SK-N-SH (cell line): ENCODE data around the gene MRPL17.

Experiments
- FOSL2 ChIP-seq: IDR thresholded peaks from 2 replicates; pipeline ENCODE4 v1.4.0; 2012; ENCODE audit warnings: low read depth, mild to moderate bottlenecking, moderate library complexity, borderline replicate concordance
- JUND ChIP-seq: IDR thresholded peaks from 2 replicates; pipeline ENCODE4 v1.4.0; 2012
- POLR2AphosphoS5 ChIP-seq: IDR thresholded peaks from 2 replicates; pipeline ENCODE4 v1.6.1; 2012; ENCODE audit warnings: low read depth, low read length
- SMC3 ChIP-seq: IDR thresholded peaks from 2 replicates; pipeline ENCODE4 v1.6.1; 2012; ENCODE audit warnings: low read depth, low read length, improper control_type of control experiment
- TAF1 ChIP-seq: IDR thresholded peaks from 2 replicates; pipeline ENCODE4 v1.6.1; 2012; ENCODE audit warnings: low read depth, mild to moderate bottlenecking, low read length, moderate library complexity, borderline replicate concordance
- TEAD4 ChIP-seq: IDR thresholded peaks from 2 replicates; pipeline ENCODE4 v1.4.0; 2012; ENCODE audit warnings: mild to moderate bottlenecking, borderline replicate concordance; ENCODE audit not compliant: insufficient read depth
- TF ChIP-seq, protein P1 (sequence below): fragments of 200-600 bp; sonication (generic); IDR thresholded peaks from 2 replicates; pipeline ENCODE4 v1.6.1; 2017; ENCODE audit warnings: antibody characterized with exemption, mild to moderate bottlenecking, moderate library complexity
- TF ChIP-seq, protein P2 (sequence below): IDR thresholded peaks from 2 replicates; pipeline ENCODE4 v1.6.1; 2012; ENCODE audit warnings: mild to moderate bottlenecking, low read depth, low read length, moderate library complexity
- TF ChIP-seq, protein P3 (sequence below): fragments of 150-350 bp; IDR thresholded peaks from 2 replicates; pipeline ENCODE4 v1.6.1; 2017; ENCODE audit warnings: antibody characterized with exemption, low read length, low read depth, borderline replicate concordance

DNA sequence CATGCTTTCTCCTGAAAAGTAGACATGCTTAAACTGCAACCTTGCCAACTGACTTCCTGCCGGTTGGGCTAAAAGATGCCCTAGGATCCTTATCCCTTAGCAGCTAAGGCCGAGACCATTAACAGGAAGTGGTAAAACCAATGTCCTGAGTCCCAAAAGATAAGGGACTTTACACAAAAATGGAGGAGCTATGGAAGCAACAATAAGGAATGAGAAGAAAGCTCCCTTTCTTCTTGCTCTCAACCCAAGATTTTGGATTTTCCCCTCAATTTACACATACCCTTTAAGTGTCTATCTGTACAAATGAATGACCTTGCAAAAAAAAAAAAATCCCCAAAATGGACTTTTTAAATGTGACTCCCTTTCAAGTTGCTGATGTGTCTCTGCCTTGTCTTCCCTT lies 11.1 kb downstream of the MRPL17 start:
- TF ChIP-seq SMC3 (no peak), TAF1 (no peak), POLR2AphosphoS5 (no peak), TEAD4 (no peak), JUND (no peak), FOSL2 (no peak)
- TF ChIP-seq, protein P1, sequence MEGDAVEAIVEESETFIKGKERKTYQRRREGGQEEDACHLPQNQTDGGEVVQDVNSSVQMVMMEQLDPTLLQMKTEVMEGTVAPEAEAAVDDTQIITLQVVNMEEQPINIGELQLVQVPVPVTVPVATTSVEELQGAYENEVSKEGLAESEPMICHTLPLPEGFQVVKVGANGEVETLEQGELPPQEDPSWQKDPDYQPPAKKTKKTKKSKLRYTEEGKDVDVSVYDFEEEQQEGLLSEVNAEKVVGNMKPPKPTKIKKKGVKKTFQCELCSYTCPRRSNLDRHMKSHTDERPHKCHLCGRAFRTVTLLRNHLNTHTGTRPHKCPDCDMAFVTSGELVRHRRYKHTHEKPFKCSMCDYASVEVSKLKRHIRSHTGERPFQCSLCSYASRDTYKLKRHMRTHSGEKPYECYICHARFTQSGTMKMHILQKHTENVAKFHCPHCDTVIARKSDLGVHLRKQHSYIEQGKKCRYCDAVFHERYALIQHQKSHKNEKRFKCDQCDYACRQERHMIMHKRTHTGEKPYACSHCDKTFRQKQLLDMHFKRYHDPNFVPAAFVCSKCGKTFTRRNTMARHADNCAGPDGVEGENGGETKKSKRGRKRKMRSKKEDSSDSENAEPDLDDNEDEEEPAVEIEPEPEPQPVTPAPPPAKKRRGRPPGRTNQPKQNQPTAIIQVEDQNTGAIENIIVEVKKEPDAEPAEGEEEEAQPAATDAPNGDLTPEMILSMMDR: no peak
- TF ChIP-seq, protein P2, sequence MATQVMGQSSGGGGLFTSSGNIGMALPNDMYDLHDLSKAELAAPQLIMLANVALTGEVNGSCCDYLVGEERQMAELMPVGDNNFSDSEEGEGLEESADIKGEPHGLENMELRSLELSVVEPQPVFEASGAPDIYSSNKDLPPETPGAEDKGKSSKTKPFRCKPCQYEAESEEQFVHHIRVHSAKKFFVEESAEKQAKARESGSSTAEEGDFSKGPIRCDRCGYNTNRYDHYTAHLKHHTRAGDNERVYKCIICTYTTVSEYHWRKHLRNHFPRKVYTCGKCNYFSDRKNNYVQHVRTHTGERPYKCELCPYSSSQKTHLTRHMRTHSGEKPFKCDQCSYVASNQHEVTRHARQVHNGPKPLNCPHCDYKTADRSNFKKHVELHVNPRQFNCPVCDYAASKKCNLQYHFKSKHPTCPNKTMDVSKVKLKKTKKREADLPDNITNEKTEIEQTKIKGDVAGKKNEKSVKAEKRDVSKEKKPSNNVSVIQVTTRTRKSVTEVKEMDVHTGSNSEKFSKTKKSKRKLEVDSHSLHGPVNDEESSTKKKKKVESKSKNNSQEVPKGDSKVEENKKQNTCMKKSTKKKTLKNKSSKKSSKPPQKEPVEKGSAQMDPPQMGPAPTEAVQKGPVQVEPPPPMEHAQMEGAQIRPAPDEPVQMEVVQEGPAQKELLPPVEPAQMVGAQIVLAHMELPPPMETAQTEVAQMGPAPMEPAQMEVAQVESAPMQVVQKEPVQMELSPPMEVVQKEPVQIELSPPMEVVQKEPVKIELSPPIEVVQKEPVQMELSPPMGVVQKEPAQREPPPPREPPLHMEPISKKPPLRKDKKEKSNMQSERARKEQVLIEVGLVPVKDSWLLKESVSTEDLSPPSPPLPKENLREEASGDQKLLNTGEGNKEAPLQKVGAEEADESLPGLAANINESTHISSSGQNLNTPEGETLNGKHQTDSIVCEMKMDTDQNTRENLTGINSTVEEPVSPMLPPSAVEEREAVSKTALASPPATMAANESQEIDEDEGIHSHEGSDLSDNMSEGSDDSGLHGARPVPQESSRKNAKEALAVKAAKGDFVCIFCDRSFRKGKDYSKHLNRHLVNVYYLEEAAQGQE: no peak
- TF ChIP-seq, protein P3, sequence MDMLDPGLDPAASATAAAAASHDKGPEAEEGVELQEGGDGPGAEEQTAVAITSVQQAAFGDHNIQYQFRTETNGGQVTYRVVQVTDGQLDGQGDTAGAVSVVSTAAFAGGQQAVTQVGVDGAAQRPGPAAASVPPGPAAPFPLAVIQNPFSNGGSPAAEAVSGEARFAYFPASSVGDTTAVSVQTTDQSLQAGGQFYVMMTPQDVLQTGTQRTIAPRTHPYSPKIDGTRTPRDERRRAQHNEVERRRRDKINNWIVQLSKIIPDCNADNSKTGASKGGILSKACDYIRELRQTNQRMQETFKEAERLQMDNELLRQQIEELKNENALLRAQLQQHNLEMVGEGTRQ: no peak
